NCI-H1436 (cell line): ENCODE measurements around the gene ABCA1.
"Not testable (repeated sequence)": the region's sequence is repeated elsewhere in the genome, so short reads cannot be mapped to it uniquely, and the experiment has no call there.

Experiments used
- DNase-seq: peaks from one replicate; lab custom pipeline; 2025; lab: John Stamatoyannopoulos, UW

The ABCA1 gene

DNA sequence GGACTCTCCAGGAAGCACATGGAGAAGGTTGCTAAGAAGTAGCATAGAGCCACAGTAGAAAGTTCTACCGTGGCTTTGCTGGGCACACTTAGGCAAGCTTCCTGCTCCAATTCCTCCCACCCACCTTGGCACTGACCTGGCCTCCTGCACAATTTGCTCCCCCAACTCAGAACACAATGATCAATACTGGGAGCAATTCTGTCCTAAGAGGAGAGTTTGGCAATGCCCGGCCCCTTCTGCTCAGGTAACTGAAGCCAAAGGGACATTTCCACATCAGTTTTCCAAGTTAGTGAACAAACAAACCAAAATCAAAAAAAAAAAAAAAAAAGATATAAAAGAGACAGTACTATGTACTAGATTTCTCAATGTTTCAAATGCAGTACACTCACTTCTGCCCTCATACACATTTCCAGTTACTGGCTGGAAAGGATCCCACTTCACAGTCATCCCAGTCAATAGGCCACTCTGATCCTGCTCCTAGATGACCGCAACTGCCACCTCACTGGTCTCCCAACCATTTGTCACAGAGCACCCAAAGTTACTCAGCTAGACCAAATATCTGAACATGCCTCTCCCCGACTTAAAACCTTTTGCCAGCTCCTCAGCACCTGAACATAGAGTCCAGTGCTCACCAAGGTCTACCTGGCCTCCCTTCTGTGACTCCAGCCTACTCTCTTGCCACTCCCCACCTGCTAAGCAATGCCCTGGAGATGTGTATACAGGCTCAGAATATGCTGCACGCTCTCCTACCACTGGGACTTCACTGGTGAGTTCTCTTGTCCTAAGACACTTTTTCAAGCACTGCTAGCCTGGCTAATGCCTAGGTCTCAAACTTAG is 21.3 kb downstream of the ABCA1 start:
- DNase-seq: no peak

DNA sequence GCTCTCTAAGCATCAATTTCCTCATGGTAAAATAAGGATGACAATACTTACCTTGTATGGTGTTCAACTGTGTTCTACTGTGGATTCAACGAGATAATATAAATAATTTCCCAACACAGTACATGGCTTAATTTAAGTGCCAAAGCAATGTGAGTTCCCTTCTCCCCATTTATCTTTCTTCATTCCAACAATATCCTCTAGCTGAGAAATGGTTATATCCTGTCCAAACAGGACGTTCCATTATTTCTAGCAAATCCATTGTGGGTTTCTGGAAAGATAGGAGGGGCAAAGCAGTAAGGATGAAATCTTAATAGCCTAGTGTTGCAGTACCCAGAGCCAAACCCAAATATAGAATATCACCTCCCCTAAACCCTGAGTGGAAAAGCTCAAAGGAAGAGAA is 22.0 kb downstream of the ABCA1 start:
- no peak for DNase-seq

DNA sequence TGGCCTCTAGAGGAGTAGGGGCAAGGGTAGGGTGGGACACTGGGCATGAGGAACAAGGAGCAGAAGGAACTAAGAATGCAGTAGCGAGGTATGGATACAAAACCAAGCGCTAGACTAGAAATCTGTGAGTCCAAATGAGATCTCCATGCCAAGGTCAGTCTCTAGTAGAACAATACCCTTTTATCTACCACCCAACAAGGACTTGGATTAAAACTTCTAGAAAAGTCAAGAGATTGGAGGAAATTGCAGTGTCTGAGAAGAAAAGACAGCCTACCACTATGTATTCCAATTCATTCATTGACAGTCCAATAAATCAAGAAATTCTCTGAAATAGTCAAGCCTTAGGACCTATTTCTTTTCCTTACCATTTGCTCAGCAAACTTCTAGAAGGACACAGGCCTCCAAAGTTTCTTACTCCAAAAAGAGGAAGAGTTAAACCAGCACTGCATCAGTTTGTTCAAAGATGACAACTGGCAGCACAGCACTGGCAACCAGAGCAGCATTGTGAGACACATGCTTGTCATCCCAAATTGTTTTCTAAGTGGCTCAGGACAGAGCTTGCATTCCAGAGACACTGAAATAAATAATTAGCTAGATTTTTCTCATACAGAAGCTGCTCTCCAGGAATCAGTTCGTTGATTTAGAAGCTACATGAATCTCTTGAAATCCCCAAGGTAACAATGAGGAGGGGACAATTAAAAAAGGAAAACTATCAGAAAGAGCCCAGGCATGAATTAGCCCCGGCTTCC is 22.6 kb downstream of the ABCA1 start:
- DNase-seq: no peak

DNA sequence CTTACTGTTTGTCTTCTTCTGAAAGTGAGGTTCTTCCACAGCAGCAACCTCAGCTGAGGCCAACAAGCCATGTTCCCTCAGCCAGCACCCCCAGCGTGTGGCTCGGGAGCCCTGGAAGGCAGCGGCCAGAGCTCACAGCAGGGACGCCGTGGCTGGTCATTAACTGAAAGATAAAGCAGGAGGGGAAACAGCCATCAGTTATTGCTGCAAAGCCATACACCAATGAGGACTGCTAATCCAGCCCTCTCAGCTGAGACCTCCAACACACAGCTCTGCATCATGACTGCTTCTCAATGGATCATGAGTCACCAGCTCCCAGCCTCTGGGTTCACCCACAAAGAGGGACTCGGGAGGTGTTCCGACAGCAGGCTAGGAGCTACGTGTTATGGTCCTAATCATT is 24.3 kb downstream of the ABCA1 start:
- DNase-seq: no peak

DNA sequence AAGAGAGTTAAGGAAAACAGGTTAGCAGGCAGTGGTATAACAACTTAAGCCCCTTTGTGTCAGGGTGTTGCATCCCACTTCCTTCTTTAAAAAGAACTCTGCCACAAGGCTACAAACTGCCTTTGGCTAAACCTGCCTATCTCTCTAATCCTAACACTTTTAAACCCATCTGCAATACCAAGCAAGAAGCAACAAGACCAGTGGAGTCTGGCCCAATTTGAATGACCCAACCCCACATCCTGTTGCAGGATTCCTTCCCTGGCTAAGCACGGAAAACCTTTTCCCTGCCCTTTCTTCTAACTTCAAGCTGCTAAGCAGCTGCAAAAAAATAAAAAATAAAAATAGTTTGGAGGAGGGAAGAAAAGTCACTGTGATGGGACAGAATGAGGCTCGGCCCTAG is 27.1 kb downstream of the ABCA1 start:
- DNase-seq: no peak

DNA sequence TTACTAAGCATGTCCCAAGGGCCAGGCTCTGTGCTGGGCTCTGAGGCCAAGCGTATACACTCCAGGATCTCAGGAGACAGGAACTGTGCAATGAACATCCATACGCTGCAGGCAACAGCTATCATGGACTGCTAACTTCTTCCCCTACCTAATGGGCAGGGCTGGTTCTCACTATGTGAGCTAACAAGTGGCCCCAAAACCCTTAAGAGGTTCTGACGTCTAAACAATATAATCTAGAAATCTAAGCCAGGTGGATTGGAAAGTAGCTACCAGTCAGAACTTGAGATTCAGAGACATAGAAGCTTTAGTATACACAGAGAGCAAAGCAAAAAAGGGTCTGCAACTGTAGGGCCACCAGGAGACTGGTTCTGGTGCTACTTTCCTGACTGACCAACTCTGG is 27.6 kb downstream of the ABCA1 start:
- DNase-seq: no peak

DNA sequence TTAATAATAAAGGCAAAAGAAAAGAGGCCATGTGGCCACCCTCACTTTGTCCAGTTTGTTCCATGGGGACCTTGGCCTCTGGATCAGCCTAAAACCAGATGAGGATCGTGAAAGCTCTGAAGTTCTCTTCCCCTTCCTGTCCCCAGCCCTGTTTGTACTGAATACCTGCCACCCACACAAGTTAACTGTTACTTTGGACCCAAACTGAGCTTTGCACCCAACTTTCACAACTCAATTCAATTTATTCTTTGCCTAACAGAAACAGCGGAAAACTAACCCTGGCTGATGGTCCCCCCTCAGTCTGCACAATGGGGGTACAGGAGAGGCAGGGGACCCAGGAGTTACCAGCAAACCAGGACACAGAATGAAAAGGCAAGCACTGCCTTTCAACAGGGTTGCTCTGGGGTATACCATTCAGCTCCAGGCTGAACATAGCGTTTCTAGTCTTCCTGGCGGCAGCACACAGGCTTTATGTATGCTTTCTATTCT is 28.2 kb downstream of the ABCA1 start:
- DNase-seq: no peak

DNA sequence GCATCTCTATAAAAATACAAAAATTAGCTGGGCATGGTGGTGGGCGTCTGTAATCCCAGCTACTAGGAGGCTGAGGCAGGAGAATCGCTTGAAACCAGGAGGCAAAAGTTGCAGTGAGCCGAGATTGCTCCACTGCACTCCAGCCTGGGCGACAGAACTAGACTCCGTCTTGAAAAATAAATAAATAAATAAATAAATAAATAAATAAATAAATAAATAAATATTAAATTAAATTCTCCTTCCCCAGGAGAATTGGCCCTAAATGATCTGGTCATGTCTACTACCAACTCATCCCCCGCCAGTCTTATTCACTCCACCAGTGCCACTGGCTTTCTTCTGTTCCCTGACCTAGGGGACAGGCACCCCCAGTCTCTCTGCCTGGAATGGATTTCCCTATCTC is 29.6 kb downstream of the ABCA1 start:
- DNase-seq: not testable (repeated sequence)

DNA sequence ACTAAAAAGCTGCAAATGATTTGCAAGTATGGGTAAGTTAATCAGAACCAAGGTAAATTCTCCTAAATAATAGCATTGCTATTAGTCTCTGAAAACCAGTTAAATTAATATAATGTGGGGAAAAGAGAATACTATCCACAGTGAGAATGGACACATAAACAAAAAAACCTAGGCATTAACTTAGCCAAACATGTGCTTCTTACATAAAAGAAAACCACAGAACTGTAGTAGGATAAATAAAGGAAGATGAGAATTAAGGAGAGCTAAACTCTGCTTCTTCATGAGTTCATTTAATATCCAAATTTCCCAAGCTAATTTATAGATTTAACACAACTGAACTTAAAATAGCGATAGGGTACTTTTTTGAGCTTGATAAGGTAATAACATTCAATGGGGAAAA is 31.8 kb downstream of the ABCA1 start:
- DNase-seq: no peak

DNA sequence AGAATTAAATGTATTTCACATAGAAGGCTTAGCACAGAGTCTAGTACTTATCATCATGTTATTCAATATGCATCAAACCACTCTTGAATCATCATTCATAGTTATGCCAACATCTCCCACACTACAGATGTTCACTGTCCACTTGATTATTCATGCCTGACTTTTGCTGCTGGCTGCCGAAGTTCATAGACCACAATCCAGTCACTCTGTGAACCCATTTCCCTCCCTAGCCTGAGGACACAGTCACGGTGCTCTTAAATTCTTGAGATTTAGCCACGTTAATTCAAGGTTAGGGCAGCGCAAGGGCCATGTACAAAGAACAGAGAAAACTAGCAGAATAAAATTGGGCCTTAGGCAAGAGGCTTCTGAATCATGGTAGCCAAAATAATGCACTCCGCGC is 32.4 kb downstream of the ABCA1 start:
- no peak for DNase-seq

DNA sequence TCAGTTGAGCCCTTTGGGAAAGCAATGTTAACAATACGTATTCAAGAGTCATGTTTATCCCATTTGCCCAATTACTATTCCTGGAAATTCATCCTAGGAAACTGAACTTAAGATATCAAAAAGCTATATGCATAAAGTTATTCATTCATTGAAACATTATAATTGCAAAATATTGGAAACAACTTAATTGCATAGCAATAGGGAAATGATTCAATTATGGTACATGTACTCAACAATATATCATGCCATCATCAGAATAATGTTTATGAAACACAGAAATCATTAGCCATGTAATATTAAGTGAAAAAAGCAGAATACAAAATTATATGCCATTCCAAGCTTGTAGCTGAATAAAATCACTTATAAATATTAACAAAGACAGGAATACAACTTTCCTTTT is 35.3 kb downstream of the ABCA1 start:
- no peak for DNase-seq

DNA sequence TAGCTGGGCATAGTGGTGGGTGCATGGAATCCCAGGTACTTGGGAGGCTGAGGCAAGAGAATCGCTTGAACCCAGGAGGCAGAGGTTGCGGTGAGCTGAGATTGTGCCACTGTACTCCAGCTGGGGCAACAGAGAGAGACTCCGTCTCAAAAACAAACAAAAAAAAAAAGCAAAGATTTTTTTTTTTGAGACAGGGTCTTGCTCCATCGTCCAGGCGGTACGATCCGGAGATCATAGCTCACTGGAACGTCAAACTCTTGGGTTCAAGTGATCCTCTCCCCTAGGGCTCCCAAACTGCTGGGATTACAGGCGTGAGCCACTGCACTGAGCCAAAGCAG is 37.6 kb downstream of the ABCA1 start:
- DNase-seq: no peak

DNA sequence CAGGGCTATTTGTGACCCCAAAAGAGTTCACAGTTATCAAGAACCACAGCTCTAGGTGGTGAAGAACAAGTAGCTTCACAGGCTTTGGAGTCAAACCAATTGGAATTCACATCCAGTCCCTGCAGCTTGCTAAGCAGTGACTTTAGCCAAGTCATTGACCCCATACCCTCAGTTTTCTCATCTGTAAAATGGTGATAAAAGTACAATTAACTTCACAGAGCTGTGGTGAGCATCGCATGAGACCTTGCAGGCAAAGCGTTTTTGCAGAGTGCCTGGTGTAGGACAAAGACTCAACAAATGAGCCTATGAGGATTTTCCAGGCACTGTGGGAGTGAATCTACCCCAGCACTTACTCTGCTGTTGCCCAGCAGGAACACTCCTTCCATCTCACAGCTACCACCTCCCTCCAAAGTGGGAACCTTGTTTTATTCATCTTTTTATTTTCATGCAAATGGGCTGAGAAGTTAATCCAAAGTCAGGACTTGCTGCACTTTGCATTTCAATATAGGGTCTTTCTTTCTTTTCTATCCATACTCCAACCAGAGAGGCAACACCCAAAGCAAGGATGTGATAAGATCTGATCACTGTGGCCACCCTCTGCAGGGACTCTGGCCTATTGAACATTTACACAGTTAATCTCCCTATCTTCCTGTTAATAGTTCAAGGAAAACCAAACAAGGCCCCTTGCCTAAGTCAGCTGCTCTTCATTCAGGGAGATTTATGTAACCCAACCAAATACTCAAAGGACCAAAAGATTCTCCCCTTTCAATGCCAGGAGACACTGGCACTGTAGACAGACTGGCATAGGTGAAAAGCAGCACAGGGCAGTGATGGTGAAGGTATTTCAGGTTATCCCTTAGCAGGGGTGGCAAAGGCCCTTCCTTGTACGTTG is 41.9 kb downstream of the ABCA1 start:
- no peak for DNase-seq

DNA sequence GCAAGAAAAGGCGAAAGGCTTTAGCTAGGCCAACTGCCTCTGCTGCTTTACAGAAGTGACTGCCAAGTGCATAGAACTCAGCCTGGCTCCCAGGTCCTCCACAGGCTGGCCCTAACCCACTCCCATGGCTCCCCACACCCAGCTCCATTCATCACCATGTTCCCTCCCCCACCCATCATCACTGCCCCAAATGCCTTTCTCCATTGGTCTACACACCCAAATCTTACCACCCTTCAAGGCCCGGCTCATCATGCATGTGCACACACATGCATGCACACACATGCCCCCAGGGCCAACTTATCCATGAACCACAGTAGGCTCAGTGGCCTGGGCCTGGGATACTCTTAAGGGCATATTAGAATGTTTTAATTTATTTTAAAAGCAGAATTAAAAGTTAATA is 44.8 kb downstream of the ABCA1 start:
- DNase-seq: no peak

DNA sequence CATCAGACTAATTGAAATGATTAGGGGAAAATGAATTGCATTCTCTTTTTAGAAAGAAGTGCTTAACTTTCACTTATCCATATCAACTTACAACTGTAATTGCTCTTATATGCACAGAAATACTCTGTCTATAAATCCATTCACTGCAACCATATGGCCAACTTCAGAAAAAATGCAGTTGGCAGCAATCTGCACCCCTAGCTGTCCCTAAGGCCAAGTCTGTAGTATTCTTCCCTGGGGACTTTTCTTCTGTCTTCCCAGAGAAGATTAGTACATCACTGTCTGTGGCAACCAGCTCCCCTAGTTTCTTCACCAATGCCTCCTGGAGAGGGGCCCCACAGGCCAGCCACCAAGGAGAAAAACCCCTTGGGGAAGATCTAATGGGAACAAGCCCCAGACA is 45.4 kb downstream of the ABCA1 start:
- no peak for DNase-seq

DNA sequence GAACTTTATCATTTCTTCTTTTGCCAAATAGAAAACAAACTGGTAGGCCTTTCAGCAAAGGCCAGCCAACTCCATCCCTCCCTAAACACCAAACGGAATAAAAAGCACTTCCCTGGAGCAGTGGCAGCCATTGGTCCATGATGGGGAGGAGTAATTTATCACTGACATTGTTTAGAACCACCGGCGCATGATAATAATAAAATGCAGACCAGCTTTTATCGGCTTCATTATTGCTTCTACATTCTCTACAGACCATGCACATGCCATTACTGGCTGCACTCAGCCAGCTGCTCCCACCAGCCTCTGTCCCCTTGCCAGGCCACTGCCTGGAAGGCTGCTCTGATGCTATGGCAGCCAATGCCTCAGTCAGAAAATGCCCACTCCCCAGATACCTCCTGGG is 45.9 kb downstream of the ABCA1 start:
- no peak for DNase-seq

DNA sequence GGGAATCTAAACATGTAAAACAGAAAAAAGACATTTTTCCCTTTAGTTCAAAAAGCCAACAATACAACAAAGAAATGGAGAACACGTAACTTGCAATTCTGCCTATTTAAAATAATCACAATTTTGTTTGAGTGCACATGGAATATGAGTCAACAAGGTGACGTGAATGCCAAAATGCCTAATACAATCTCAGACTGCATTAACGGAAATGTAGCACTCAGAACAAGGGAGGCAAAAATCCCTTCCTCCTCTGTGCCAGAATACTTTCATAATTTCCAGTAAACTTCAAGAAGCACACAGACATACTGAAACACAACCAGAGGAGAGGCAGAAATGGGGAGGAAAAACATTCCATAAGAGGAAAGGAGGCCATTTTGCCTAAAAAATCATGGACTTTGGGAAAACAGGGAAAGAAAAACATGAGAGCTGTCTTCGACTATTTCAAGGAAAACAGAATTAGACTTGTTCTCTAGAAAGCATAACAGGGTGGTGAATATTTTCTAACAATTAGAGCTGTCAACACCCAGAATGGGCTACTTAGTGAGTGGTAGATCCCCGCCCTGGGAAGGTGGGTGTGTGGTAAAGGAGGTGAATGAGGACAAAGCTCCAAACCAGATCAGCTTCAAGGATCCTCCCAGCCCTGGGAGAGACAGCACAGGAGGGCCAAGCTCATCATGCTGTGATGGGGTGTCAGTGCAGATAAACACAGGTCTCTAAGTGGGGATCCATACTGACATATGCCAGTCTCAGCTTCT is 48.2 kb downstream of the ABCA1 start:
- DNase-seq: no peak

DNA sequence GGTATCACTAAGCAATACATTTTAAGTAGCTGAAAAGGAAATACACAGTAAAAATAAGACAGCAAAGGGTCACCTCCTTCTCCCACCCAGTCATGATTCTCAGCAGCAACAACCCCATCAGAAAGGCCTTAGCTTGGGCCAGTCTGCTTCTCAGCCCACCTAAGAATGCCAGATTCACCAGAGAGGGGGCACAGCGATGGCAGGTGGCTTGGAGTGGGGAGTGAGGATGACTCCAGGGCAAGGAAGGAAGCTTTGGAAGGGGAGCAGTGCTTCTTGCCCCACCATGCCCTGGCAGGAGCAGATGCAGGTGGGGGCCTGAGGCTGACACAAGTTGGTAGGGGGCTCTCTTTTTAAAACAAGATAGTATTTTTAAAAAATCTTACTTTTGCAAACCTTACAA is 51.4 kb downstream of the ABCA1 start:
- DNase-seq: no peak

DNA sequence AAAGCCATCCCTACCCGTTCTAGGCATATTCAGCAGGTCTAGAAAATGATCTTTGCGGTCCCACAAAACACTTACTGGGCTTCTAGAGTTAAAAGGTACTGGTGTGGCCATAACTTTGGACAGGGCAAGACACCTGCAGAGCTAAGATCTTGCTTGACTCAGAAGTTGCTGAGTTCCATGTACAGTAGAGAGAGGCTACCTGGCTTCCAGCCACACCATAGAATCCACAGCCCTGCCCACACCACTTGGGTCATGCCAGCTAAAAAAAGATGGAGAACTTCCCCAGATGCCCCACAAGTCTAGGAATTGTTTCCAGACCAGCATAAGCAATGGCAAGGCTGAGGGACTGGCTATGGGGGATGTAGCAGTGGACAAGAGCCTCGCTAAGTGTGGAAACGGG is 52.1 kb downstream of the ABCA1 start:
- DNase-seq: no peak

DNA sequence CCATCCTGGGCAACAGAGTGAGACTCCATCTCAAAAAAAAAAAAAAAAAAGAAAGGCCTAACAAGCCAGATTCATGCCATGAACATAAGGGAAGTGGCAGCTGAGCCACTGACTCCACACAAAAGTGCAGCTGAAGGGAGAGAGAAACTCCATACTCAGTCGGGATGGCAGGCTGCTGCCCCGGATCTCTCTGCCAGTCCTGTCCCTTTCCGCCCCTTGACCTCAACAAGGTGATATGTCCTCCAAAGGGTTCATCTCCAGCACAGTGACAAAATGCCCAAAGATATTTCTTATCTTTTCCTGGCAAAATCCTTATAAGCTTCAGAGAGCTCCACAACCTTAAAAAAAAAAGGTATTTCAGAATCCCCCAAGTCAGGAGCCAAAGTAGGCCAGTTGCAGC is 52.6 kb downstream of the ABCA1 start:
- DNase-seq: no peak

DNA sequence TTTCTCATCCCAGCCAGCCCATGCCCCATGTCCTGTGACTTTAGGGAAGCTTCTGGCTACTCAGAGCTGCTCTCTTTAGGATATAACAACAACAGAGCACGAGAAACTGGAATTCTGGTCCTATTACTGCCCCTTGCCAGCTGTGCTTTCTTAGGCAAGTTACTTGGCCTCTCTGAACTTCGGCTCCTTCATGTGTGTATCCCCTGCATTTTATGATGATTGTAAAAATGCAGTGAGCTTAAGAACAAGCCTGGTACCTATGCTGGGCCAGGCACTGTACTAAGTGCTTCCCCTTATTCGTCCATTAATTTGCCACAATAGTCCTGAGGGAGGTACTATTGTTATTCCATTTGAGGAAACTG is 54.5 kb downstream of the ABCA1 start:
- no peak for DNase-seq
